Immature natural killer cell (primary cell): ENCODE results near the gene OR4K17. TPM values are rescaled to one million over a fixed set of nuclear protein-coding genes. Genes with fewer than 3 reads are reported as not detected.
"Not testable (repeated sequence)": the region's sequence is repeated elsewhere in the genome, so short reads cannot be mapped to it uniquely, and the experiment has no call there.

ENCODE experiments used
- DNase-seq, 3 donors: peaks; one replicate each; pipeline ENCODE4 v3.0.0; 2022; ENCODE audit warnings: mixed read lengths in 1 of 3
- H3K27ac Mint-ChIP-seq, 6 donors: one replicate each; pipeline ENCODE4 v1.8.0; 2020; ENCODE audit warnings: mixed read lengths in 6 of 6, mild to moderate bottlenecking in 5 of 6, inconsistent platforms in 4 of 6, moderate library complexity in 3 of 6
- H3K27me3 Mint-ChIP-seq, 3 donors: one replicate each; pipeline ENCODE4 v1.8.0; 2020 to 2021; ENCODE audit warnings: low read depth in 3 of 3, mild to moderate bottlenecking in 3 of 3, mixed read lengths in 3 of 3, moderate library complexity in 3 of 3, inconsistent platforms in 1 of 3
- H3K36me3 Mint-ChIP-seq, 3 donors: one replicate each; pipeline ENCODE4 v1.8.0; 2020; ENCODE audit warnings: mixed read lengths in 3 of 3, inconsistent platforms in 2 of 3, mild to moderate bottlenecking in 2 of 3
- H3K4me1 Mint-ChIP-seq, 2 donors: one replicate each; pipeline ENCODE4 v1.8.0; 2020; ENCODE audit warnings: inconsistent platforms in 2 of 2, mild to moderate bottlenecking in 2 of 2, mixed read lengths in 2 of 2, moderate library complexity in 1 of 2
- H3K4me3 Mint-ChIP-seq, 5 donors: one replicate each; pipeline ENCODE4 v1.8.0; 2020; ENCODE audit warnings: mild to moderate bottlenecking in 5 of 5, mixed read lengths in 5 of 5, inconsistent platforms in 3 of 5, moderate library complexity in 3 of 5
- H3K9me3 Mint-ChIP-seq, 6 donors: one replicate each; pipeline ENCODE4 v1.8.0; 2020; ENCODE audit warnings: mild to moderate bottlenecking in 6 of 6, mixed read lengths in 6 of 6, inconsistent platforms in 4 of 6, moderate library complexity in 3 of 6
- polyA plus RNA-seq, 3 donors: library from polyadenylated mRNA; unstranded; fragments of 300-500 nt; fragmentation: Illumina TruSeq; gene quantifications; one replicate each; pipeline ENCODE4 v1.2.3, GENCODE V29; 2021

OR4K17 gene
- polyA plus RNA-seq: not detected

GRCh38 chr14:20110438-20110837, at the start of gene OR4K17:
Gene OR4K17 (plus strand): TSS chr14:20110739. CDS start chr14:20117500, 6,761 bp downstream.
- H3K27ac Mint-ChIP-seq: no peak within 1 kb of the TSS
- H3K4me3 Mint-ChIP-seq: no peak within 1 kb of the TSS
- H3K9me3 Mint-ChIP-seq: peaks cover 0 to 4% (median 0%) of the 10 kb centered on the region in 6 donors
- no peaks in the 10 kb centered on the region for H3K36me3 Mint-ChIP-seq
- no peak for DNase-seq
- H3K4me1 Mint-ChIP-seq: no peaks in the 10 kb centered on the region
- no peaks in the 10 kb centered on the region for H3K27me3 Mint-ChIP-seq

- no peak for DNase-seq
- Mint-ChIP-seq H3K27ac (no peak overlapping the region), H3K4me1 (no peaks in the 10 kb centered on the region), H3K27me3 (peaks cover 0 to 2% (median 0%) of the 10 kb centered on the region in 3 donors), H3K9me3 (peaks cover 0 to 4% (median 0%) of the 10 kb centered on the region in 6 donors), H3K36me3 (no peaks in the 10 kb centered on the region), H3K4me3 (no peak overlapping the region)
Measured at GRCh38 chr14:20092050-20092449, 18.5 kb upstream of the OR4K17 start.

- Mint-ChIP-seq H3K36me3 (no peaks in the 10 kb centered on the region), H3K27ac (no peak overlapping the region), H3K9me3 (peaks cover 0 to 4% (median 0%) of the 10 kb centered on the region in 6 donors), H3K4me3 (no peak overlapping the region), H3K4me1 (no peaks in the 10 kb centered on the region), H3K27me3 (peaks cover 0 to 2% (median 0%) of the 10 kb centered on the region in 3 donors)
- no peak for DNase-seq
Measured at GRCh38 chr14:20093442-20093841, 17.1 kb upstream of the OR4K17 start.

DNA sequence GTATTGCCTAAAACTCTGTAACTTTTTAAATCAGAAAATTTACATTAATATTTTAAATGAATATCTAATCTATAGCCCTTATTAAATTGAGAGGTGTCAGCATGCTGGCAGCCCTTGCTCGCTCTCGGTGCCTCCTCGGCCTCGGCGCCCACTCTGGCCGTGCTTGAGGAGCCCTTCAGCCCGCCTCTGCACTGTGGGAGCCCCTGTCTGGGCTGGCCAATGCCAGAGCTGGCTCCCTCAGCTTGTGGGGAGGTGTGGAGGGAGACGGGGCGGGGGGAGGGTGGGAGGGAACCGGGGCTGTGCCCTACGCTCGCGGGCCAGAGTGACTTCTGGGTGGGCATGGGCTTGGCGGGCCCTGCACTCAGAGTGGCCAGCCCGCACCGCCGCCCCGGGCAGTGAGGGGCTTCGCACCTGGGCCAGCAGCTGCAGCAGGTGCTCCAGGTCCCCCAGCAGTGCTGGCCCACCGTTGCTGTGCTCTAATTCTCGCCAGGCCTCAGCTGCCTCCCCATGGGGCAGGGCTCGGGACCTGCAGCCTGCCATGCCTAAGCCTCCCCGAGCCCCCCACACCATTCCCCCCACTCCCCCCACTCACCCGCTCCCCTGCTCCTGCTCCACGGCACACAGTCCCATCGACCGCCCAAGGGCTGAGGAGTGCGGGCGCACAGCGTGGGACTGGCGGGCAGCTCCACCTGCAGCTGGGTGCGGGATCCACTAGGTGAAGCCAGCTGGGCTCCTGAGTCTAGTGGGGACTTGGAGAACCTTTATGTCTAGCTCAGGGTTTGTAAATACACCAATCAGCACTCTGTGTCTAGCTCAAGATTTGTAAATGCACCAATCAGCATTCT, 11.4 kb upstream of the OR4K17 start:
- H3K9me3 Mint-ChIP-seq: peaks cover 0 to 11% (median 3%) of the 10 kb centered on the region in 6 donors
- H3K36me3 Mint-ChIP-seq, H3K27ac Mint-ChIP-seq, DNase-seq, H3K4me1 Mint-ChIP-seq, H3K4me3 Mint-ChIP-seq, H3K27me3 Mint-ChIP-seq: not testable (repeated sequence)

DNA sequence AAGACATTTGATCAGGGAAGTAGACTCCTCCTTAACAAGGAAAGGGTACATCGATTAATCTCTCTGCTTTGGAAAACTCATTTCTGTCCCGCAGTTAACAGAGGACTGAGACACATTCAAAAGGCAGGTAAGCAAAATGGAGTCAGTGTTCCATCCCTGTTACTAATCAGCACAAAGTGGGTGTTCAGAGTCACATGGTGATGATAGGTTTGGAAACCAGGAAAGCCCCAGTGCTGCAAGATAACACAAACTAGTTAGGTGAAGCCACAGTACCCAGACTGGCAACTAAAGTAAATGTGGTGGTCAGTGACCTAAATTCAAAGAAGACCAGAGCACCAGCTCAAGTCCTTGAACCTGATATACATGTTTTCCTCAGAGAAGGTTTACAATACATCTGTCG, 1.8 kb downstream of the OR4K17 start:
- no peak for DNase-seq
- Mint-ChIP-seq H3K9me3 (peaks cover 0 to 9% (median 0%) of the 10 kb centered on the region in 6 donors), H3K36me3 (no peaks in the 10 kb centered on the region), H3K27me3 (peaks cover 0 to under 1% (median 0%) of the 10 kb centered on the region in 3 donors), H3K4me1 (no peaks in the 10 kb centered on the region), H3K27ac (no peak overlapping the region), H3K4me3 (no peak overlapping the region)

DNA sequence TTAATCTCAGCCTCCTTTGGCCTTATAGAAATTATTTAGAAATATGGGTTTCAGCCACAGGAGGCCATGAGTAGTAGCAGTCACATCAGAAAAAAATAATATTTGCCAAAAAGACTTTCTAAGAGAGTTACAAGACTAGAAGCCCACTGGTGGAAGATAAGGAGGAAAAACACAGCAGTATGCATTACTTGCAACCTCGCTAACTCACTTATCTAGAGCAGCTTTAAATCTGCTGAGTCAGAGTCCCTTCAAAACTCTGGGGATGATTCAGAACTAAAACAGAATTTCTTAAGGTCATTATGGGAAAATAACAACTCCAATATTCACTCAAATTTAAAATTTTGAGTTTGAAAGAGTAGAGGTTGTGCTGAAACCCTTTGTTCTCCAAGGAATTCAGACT, 6.2 kb downstream of the OR4K17 start:
- Mint-ChIP-seq H3K9me3 (peaks cover 11 to 33% (median 16%) of the 10 kb centered on the region in 6 donors), H3K36me3 (peaks cover 0 to 6% (median 0%) of the 10 kb centered on the region in 3 donors), H3K4me3 (no peak overlapping the region), H3K4me1 (no peaks in the 10 kb centered on the region), H3K27ac (no peak overlapping the region), H3K27me3 (peaks cover 0 to 4% (median 2%) of the 10 kb centered on the region in 3 donors)
- no peak for DNase-seq

GRCh38 chr14:20118795-20119194, 8.3 kb downstream of the OR4K17 start:
- Mint-ChIP-seq H3K9me3 (peaks cover 13 to 42% (median 16%) of the 10 kb centered on the region in 6 donors), H3K27me3 (peaks cover 0 to 4% (median 2%) of the 10 kb centered on the region in 3 donors), H3K4me1 (no peaks in the 10 kb centered on the region), H3K27ac (no peak overlapping the region), H3K36me3 (peaks cover 0 to 6% (median 0%) of the 10 kb centered on the region in 3 donors), H3K4me3 (no peak overlapping the region)
- no peak for DNase-seq

DNA sequence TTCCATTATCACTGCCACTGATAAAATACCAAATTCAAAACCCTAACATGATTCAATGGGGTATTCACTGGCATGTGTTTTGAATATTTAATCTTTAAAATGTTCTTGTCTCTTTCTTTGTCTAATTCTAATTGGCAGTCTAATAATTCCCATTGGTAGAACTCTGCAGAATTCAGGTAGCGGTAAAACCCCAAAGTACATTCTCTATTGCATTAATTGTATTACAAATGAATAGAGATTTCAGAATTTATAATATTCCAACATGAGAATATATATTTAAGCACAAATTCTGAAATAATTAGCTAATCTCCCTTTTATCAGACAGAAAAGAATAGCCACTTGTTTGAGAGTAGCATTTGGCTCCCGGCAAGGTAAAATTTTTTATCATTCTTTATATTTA, 28.0 kb downstream of the OR4K17 start, which contains the start of gene OR4N5:
TSS of gene OR4N5 (plus strand) at position 301 of the 400 bp plus-strand sequence. CDS start 4,916 bp downstream, outside the sequence.
- Mint-ChIP-seq H3K27me3 (peaks cover 3 to 8% (median 3%) of the 10 kb centered on the region in 3 donors), H3K9me3 (peaks cover 0 to 8% (median 3%) of the 10 kb centered on the region in 6 donors), H3K36me3 (no peaks in the 10 kb centered on the region), H3K4me3 (no peak within 1 kb of the TSS), H3K27ac (no peak within 1 kb of the TSS), H3K4me1 (no peaks in the 10 kb centered on the region)
- no peak for DNase-seq

- no peak overlapping the region for H3K4me3 Mint-ChIP-seq
- H3K9me3 Mint-ChIP-seq: peaks cover 0 to 3% (median 0%) of the 10 kb centered on the region in 6 donors
Measured at GRCh38 chr14:20143911-20144310, 33.4 kb downstream of the OR4K17 start.

DNA sequence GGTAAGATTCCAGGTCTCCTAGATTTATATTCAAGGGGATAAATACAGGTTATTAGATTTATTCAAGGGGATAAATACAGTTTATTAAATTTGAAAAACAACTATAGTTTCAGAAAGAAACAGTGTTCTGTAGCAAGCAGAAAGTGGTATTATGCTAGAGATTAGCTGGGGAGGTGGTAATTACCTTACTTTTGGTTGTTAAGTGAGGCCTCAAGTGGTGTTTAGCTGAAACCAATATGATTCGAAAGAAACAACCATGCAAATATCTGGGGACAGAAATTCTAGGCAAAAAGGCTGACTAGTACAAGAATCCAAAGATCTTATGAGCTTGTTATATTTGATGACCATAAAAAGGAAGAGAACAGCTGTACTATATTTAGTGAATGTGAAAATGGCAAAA, 34.3 kb downstream of the OR4K17 start:
- Mint-ChIP-seq H3K4me3 (no peak overlapping the region), H3K27ac (no peak overlapping the region), H3K4me1 (no peaks in the 10 kb centered on the region)

More at GRCh38 chr14:20143911-20144310, 33.4 kb downstream of the OR4K17 start:
- Mint-ChIP-seq H3K36me3 (no peaks in the 10 kb centered on the region), H3K4me1 (no peaks in the 10 kb centered on the region), H3K27ac (no peak overlapping the region), H3K27me3 (peaks cover 1 to 5% (median 4%) of the 10 kb centered on the region in 3 donors)
- no peak for DNase-seq

GRCh38 chr14:20164462-20164861, 53.9 kb downstream of the OR4K17 start:
- peaks cover 0 to 3% (median 0%) of the 10 kb centered on the region in 3 donors for H3K36me3 Mint-ChIP-seq
- no peak overlapping the region for H3K4me3 Mint-ChIP-seq
- H3K27ac Mint-ChIP-seq: no peak overlapping the region
- no peak for DNase-seq
- H3K9me3 Mint-ChIP-seq: peaks cover 12 to 33% (median 21%) of the 10 kb centered on the region in 6 donors
- peaks cover 0 to 2% (median 0%) of the 10 kb centered on the region in 3 donors for H3K27me3 Mint-ChIP-seq
- no peaks in the 10 kb centered on the region for H3K4me1 Mint-ChIP-seq

More for the DNA sequence above, 34.3 kb downstream of the OR4K17 start:
- Mint-ChIP-seq H3K27me3 (peaks cover 1 to 5% (median 4%) of the 10 kb centered on the region in 3 donors), H3K9me3 (peaks cover 0 to 5% (median 0%) of the 10 kb centered on the region in 6 donors), H3K36me3 (no peaks in the 10 kb centered on the region)
- DNase-seq: no peak

GRCh38 chr14:20167091-20167490, 56.6 kb downstream of the OR4K17 start:
- Mint-ChIP-seq H3K4me3 (no peak overlapping the region), H3K36me3 (peaks cover 0 to 3% (median 0%) of the 10 kb centered on the region in 3 donors), H3K4me1 (no peaks in the 10 kb centered on the region), H3K9me3 (peaks cover 12 to 33% (median 21%) of the 10 kb centered on the region in 6 donors), H3K27ac (no peak overlapping the region), H3K27me3 (peaks cover 0 to 2% (median 0%) of the 10 kb centered on the region in 3 donors)
- DNase-seq: no peak

GRCh38 chr14:20169852-20170251, 59.3 kb downstream of the OR4K17 start:
- peaks cover under 1 to 19% (median 11%) of the 10 kb centered on the region in 6 donors for H3K9me3 Mint-ChIP-seq
- not testable (repeated sequence) for H3K4me3 Mint-ChIP-seq, H3K4me1 Mint-ChIP-seq

More at GRCh38 chr14:20169852-20170251, 59.3 kb downstream of the OR4K17 start:
- not testable (repeated sequence) for H3K27ac Mint-ChIP-seq, H3K27me3 Mint-ChIP-seq, H3K36me3 Mint-ChIP-seq, DNase-seq
